ENCODE measurements around the gene CBARP.

The CBARP gene

DNA sequence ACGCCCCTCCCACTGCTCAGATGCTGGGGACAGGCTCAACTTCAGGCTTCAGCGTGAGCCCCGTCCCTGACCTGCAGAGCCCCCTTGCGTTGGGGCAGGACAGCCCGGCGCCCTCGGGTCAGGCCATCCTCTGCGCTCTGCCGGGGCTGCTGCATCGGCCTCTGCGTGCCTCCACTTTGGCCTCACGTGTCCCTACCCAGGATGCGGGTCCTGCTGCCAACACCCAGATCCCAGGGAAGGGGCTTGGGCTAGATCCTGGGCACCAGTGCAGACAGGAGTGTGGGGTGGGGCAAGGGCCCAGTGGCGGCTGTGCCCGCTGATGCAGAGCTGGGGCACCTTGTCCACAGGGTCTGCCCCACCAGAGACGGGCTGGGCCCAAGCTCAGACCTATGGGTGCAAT, 13.0 kb downstream of the CBARP start:
- no peak overlapping the region for H3K9ac ChIP-seq
- no peak overlapping the region for H3K27ac ChIP-seq
- H3K79me2 ChIP-seq (ENCODE audit: insufficient read depth, low read depth): no peaks in the 10 kb centered on the region
- no peak overlapping the region for H2AFZ ChIP-seq (ENCODE audit: low read depth)
- H3K4me2 ChIP-seq: no peak overlapping the region
- H3K4me1 ChIP-seq (ENCODE audit: low read depth, poor library complexity, severe bottlenecking): no peaks in the 10 kb centered on the region
- TF ChIP-seq, protein P1, sequence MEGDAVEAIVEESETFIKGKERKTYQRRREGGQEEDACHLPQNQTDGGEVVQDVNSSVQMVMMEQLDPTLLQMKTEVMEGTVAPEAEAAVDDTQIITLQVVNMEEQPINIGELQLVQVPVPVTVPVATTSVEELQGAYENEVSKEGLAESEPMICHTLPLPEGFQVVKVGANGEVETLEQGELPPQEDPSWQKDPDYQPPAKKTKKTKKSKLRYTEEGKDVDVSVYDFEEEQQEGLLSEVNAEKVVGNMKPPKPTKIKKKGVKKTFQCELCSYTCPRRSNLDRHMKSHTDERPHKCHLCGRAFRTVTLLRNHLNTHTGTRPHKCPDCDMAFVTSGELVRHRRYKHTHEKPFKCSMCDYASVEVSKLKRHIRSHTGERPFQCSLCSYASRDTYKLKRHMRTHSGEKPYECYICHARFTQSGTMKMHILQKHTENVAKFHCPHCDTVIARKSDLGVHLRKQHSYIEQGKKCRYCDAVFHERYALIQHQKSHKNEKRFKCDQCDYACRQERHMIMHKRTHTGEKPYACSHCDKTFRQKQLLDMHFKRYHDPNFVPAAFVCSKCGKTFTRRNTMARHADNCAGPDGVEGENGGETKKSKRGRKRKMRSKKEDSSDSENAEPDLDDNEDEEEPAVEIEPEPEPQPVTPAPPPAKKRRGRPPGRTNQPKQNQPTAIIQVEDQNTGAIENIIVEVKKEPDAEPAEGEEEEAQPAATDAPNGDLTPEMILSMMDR (conservative IDR thresholded peaks at IDR 0.05; ENCODE audit: low read depth, low read length): no peak
- H3K4me3 ChIP-seq (IDR thresholded peaks at IDR 0.05; ENCODE audit: insufficient read depth, low read depth, low read length): no peak overlapping the region
- no peaks in the 10 kb centered on the region for H3K36me3 ChIP-seq (ENCODE audit: insufficient read depth)
- H4K20me1 ChIP-seq (ENCODE audit: insufficient read depth): no peaks in the 10 kb centered on the region
- no peaks in the 10 kb centered on the region for H3K27me3 ChIP-seq (ENCODE audit: insufficient read depth, low read depth)

DNA sequence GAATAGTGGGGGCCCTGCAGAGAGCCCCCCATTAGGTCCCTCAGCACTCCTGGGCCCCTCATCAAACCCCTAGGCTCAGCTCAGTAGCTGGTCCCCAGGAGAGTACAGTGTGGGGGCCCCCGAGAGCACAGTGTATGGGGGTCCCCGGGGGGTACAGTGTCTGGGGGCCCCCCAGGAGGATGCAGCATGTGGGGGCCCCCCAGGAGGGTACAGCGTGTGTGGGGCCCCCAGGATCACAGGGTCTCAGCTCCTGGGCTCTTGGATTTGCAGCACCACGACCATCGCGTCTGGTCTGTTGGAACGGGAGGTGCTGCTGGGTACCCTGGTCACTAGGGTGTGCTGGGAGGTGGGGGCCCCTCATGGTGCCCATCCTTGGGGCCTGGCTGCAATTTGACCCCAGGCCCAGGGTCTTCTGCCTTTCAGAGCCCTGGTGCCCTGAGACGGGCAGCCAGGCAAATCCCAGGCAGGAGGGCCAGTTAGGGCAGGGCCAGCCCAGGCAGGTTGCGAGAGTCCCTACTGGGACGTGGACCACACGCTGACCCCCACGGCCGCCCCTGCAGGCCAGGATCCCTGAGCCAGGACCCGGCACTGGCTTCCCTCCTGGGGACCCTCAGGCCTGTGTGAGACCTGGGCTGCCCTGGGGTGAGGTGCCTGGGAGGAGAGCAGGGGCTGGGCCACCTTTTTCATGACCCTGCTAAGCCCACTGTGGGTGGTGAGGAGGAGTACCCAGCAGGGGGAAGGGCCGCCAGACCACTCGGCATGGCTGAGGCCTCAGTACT, 13.6 kb downstream of the CBARP start:
- Histone ChIP-seq H3K27me3 (ENCODE audit: insufficient read depth, low read depth) (no peaks in the 10 kb centered on the region), H3K4me1 (ENCODE audit: low read depth, poor library complexity, severe bottlenecking) (no peaks in the 10 kb centered on the region), H4K20me1 (ENCODE audit: insufficient read depth) (no peaks in the 10 kb centered on the region), H3K9ac (no peak overlapping the region), H3K4me2 (no peak overlapping the region), H3K79me2 (ENCODE audit: insufficient read depth, low read depth) (no peaks in the 10 kb centered on the region), H3K27ac (no peak overlapping the region), H3K36me3 (ENCODE audit: insufficient read depth) (no peaks in the 10 kb centered on the region), H3K4me3 (IDR thresholded peaks at IDR 0.05; ENCODE audit: insufficient read depth, low read depth, low read length) (no peak overlapping the region), H2AFZ (ENCODE audit: low read depth) (no peak overlapping the region)
- TF ChIP-seq, protein P1 (conservative IDR thresholded peaks at IDR 0.05; ENCODE audit: low read depth, low read length): no peak

DNA sequence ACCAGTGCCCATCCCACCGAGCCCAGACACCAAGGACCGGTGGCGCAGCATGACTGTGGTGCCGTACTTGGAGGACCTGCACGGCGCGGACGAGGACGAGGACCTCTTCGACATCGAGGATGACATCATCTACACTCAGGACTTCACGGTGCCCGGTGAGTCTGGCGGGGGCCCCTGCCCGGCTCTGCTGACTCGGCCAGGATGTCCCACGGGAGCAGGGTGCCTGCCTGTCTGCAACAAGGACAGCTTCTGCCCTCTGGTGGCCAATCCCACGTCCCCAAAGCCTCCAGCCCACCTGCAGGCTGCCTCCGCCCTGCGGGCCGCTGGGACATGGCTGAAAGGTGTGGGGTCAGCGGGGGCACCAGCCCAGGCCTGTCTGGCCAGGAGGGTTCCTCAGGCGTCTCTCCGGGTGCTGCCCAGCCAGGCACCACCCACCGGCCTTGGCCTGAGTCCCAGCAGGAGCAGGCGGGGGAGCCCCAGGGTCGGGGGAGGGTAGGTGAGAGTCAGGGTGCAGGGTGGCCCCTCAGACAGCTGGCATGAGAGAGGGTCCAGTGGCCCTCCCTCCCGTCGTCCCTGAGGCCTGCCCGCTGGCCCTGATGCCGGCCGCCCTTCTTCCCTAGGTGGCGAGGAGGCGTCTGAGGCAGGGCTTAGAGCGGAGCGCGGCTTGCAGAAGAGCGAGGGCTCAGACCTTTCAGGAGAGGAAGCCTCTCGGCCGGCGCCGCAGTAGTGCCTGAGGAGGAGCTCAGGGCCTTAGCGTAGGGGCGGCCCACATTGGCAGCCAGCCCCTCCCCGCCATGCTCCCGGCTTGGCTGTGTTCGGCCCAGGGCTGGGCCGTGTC, 14.6 kb downstream of the CBARP start:
- H3K9ac ChIP-seq: no peak overlapping the region
- H3K79me2 ChIP-seq (ENCODE audit: insufficient read depth, low read depth): no peaks in the 10 kb centered on the region
- no peaks in the 10 kb centered on the region for H3K27me3 ChIP-seq (ENCODE audit: insufficient read depth, low read depth)
- H2AFZ ChIP-seq (ENCODE audit: low read depth): no peak overlapping the region
- H4K20me1 ChIP-seq (ENCODE audit: insufficient read depth): no peaks in the 10 kb centered on the region
- TF ChIP-seq, protein P1 (conservative IDR thresholded peaks at IDR 0.05; ENCODE audit: low read depth, low read length): peak; percentile 46
- H3K4me2 ChIP-seq: no peak overlapping the region
- H3K4me1 ChIP-seq (ENCODE audit: low read depth, poor library complexity, severe bottlenecking): no peaks in the 10 kb centered on the region
- H3K27ac ChIP-seq: no peak overlapping the region
- no peaks in the 10 kb centered on the region for H3K36me3 ChIP-seq (ENCODE audit: insufficient read depth)
- H3K4me3 ChIP-seq (IDR thresholded peaks at IDR 0.05; ENCODE audit: insufficient read depth, low read depth, low read length): no peak overlapping the region

DNA sequence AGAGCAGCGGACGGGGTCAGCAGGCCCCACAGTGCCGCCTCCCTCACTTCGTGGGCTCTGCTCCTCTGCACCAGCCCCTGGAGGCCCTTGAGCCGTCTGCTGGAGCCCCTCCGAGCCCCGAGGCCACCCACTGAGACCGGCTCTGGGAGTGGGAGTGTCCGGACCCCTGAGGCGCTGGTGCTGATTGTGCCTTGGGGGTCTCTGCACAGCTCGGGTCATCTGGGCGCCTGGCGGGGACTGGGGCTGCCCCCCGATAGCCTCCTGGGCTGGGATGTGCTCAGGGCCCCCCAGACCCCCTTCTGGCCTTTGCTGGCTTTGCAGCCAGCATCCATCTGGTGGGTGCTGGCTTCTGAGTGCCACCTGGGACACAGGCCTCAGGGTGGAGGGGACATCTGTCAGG, 15.4 kb downstream of the CBARP start:
- no peak overlapping the region for H3K4me2 ChIP-seq
- no peaks in the 10 kb centered on the region for H3K36me3 ChIP-seq (ENCODE audit: insufficient read depth)
- no peak overlapping the region for H3K27ac ChIP-seq
- no peak overlapping the region for H3K4me3 ChIP-seq (IDR thresholded peaks at IDR 0.05; ENCODE audit: insufficient read depth, low read depth, low read length)
- no peaks in the 10 kb centered on the region for H4K20me1 ChIP-seq (ENCODE audit: insufficient read depth)
- no peak overlapping the region for H3K9ac ChIP-seq
- TF ChIP-seq, protein P1 (conservative IDR thresholded peaks at IDR 0.05; ENCODE audit: low read depth, low read length): no peak
- H3K4me1 ChIP-seq (ENCODE audit: low read depth, poor library complexity, severe bottlenecking): no peaks in the 10 kb centered on the region
- no peak overlapping the region for H2AFZ ChIP-seq (ENCODE audit: low read depth)
- H3K79me2 ChIP-seq (ENCODE audit: insufficient read depth, low read depth): no peaks in the 10 kb centered on the region
- no peaks in the 10 kb centered on the region for H3K27me3 ChIP-seq (ENCODE audit: insufficient read depth, low read depth)
